ENCODE data around the gene NBDY. TPM values are rescaled to one million over a fixed set of nuclear protein-coding genes. Genes with fewer than 3 reads are reported as not detected.

NBDY gene
- total RNA-seq, 1 experiment from 2014 or later = 44.7 TPM

GRCh38 chrX:56857042-56857441 lies 128.0 kb downstream of the NBDY start (continued):
- TF ChIP-seq, protein P1, sequence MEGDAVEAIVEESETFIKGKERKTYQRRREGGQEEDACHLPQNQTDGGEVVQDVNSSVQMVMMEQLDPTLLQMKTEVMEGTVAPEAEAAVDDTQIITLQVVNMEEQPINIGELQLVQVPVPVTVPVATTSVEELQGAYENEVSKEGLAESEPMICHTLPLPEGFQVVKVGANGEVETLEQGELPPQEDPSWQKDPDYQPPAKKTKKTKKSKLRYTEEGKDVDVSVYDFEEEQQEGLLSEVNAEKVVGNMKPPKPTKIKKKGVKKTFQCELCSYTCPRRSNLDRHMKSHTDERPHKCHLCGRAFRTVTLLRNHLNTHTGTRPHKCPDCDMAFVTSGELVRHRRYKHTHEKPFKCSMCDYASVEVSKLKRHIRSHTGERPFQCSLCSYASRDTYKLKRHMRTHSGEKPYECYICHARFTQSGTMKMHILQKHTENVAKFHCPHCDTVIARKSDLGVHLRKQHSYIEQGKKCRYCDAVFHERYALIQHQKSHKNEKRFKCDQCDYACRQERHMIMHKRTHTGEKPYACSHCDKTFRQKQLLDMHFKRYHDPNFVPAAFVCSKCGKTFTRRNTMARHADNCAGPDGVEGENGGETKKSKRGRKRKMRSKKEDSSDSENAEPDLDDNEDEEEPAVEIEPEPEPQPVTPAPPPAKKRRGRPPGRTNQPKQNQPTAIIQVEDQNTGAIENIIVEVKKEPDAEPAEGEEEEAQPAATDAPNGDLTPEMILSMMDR (IDR thresholded peaks at IDR 0.05) = no peak
- TF ChIP-seq GRHL2 (CRISPR knock-in tag; IDR thresholded peaks at IDR 0.05; ENCODE audit: insufficient replicate concordance, severe bottlenecking) (no peak), HMGA2 (CRISPR knock-in tag; IDR thresholded peaks at IDR 0.05) (no peak), ZMAT4 (CRISPR knock-in tag; IDR thresholded peaks at IDR 0.05) (no peak)

- no peak for TF ChIP-seq RELA (CRISPR knock-in tag; IDR thresholded peaks at IDR 0.05; ENCODE audit: borderline replicate concordance)
- TF ChIP-seq, protein P2, sequence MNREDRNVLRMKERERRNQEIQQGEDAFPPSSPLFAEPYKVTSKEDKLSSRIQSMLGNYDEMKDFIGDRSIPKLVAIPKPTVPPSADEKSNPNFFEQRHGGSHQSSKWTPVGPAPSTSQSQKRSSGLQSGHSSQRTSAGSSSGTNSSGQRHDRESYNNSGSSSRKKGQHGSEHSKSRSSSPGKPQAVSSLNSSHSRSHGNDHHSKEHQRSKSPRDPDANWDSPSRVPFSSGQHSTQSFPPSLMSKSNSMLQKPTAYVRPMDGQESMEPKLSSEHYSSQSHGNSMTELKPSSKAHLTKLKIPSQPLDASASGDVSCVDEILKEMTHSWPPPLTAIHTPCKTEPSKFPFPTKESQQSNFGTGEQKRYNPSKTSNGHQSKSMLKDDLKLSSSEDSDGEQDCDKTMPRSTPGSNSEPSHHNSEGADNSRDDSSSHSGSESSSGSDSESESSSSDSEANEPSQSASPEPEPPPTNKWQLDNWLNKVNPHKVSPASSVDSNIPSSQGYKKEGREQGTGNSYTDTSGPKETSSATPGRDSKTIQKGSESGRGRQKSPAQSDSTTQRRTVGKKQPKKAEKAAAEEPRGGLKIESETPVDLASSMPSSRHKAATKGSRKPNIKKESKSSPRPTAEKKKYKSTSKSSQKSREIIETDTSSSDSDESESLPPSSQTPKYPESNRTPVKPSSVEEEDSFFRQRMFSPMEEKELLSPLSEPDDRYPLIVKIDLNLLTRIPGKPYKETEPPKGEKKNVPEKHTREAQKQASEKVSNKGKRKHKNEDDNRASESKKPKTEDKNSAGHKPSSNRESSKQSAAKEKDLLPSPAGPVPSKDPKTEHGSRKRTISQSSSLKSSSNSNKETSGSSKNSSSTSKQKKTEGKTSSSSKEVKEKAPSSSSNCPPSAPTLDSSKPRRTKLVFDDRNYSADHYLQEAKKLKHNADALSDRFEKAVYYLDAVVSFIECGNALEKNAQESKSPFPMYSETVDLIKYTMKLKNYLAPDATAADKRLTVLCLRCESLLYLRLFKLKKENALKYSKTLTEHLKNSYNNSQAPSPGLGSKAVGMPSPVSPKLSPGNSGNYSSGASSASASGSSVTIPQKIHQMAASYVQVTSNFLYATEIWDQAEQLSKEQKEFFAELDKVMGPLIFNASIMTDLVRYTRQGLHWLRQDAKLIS (CRISPR knock-in tag; IDR thresholded peaks at IDR 0.05; ENCODE audit: borderline replicate concordance) = no peak
- TF ChIP-seq ZNF671 (CRISPR knock-in tag; IDR thresholded peaks at IDR 0.05) = no peak
- TF ChIP-seq SMAD4 (CRISPR knock-in tag; IDR thresholded peaks at IDR 0.05) = no peak
- TF ChIP-seq TEAD1 (CRISPR knock-in tag; IDR thresholded peaks at IDR 0.05) = no peak
- no peak for TF ChIP-seq ZNF425 (CRISPR knock-in tag; conservative IDR thresholded peaks at IDR 0.05)
- TF ChIP-seq ZNF396 (CRISPR knock-in tag; IDR thresholded peaks at IDR 0.05; ENCODE audit: borderline replicate concordance) = no peak
- no peak for TF ChIP-seq ZNF232 (CRISPR knock-in tag; IDR thresholded peaks at IDR 0.05)
- no peak for TF ChIP-seq E2F1 (CRISPR knock-in tag; IDR thresholded peaks at IDR 0.05)
- no peak for TF ChIP-seq GABPB1 (CRISPR knock-in tag; IDR thresholded peaks at IDR 0.05)
- no peak for TF ChIP-seq HMGXB4 (CRISPR knock-in tag; IDR thresholded peaks at IDR 0.05)
- no peak for TF ChIP-seq KAT7 (CRISPR knock-in tag; IDR thresholded peaks at IDR 0.05; ENCODE audit: borderline replicate concordance)
- TF ChIP-seq STAT6 (CRISPR knock-in tag; conservative IDR thresholded peaks at IDR 0.05; ENCODE audit: low read depth) = no peak
- POLR2A ChIA-PET = no interaction called here
- no peak for DNase-seq (ENCODE audit: low spot score)
- no peaks in the 10 kb centered on the region for H3K27me3 Mint-ChIP-seq (ENCODE audit: low read depth)
- H3K27ac Mint-ChIP-seq = no peak overlapping the region
- no peaks in the 10 kb centered on the region for H3K36me3 Mint-ChIP-seq
- CTCF ChIA-PET = no interaction called here
- H3K4me1 Mint-ChIP-seq = no peaks in the 10 kb centered on the region
- no peak for ATAC-seq
- H3K9me3 Mint-ChIP-seq = peaks cover 19% of the 10 kb centered on the region
- H3K4me3 Mint-ChIP-seq = no peak overlapping the region
Measured at GRCh38 chrX:56860888-56861287, 131.8 kb downstream of the NBDY start.
